DOHH2 (cell line): ENCODE results near the gene DEFB131A.
A peak's percentile ranks its signal among the peaks of the same experiment; 100 is the strongest.
"Not testable (repeated sequence)": the region's sequence is repeated elsewhere in the genome, so short reads cannot be mapped to it uniquely, and the experiment has no call there.

Experiments
- EZH2phosphoT487 ChIP-seq: fragments of 200-600 bp; sonication (generic); IDR thresholded peaks from 2 replicates; pipeline ENCODE4 v1.6.1; 2017; ENCODE audit warnings: borderline replicate concordance, mild to moderate bottlenecking, antibody characterized with exemption, low read length, moderate library complexity, mixed read lengths
- TF ChIP-seq, protein P1 (sequence below): fragments of 200-600 bp; sonication (generic); IDR thresholded peaks from one replicate; pipeline ENCODE4 v1.5.1; 2014; ENCODE audit warnings: antibody characterized with exemption, mild to moderate bottlenecking, low read depth, low read length; ENCODE audit not compliant: poor library complexity, severe bottlenecking

DNA sequence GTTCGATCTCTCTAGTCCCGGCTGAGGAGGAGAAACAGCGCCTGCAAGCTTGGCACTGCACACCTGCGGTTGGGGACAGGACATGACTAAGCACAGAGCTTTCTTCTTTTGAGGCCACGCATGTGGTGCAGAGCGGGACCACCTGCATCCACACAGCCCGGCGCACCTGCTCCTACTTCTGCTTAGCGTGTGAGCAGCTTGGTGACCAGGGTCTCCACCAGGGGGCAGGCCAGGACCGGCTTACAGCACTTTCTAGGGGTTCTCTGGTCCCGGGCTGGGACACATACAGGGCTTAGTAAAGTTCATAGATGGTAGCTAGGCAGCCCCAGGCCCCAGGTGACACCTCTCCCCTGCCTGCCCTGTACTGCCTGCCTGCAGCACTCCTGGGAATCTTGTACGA is 51.2 kb downstream of the DEFB131A start:
- TF ChIP-seq, protein P1, sequence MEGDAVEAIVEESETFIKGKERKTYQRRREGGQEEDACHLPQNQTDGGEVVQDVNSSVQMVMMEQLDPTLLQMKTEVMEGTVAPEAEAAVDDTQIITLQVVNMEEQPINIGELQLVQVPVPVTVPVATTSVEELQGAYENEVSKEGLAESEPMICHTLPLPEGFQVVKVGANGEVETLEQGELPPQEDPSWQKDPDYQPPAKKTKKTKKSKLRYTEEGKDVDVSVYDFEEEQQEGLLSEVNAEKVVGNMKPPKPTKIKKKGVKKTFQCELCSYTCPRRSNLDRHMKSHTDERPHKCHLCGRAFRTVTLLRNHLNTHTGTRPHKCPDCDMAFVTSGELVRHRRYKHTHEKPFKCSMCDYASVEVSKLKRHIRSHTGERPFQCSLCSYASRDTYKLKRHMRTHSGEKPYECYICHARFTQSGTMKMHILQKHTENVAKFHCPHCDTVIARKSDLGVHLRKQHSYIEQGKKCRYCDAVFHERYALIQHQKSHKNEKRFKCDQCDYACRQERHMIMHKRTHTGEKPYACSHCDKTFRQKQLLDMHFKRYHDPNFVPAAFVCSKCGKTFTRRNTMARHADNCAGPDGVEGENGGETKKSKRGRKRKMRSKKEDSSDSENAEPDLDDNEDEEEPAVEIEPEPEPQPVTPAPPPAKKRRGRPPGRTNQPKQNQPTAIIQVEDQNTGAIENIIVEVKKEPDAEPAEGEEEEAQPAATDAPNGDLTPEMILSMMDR: peak; percentile 27
- TF ChIP-seq EZH2phosphoT487: not testable (repeated sequence)
